IMR-90 (cell line): ENCODE measurements around the gene C1GALT1C1. TPM values are rescaled to one million over a fixed set of nuclear protein-coding genes. Genes with fewer than 3 reads are reported as not detected.
A peak's percentile ranks its signal among the peaks of the same experiment; 100 is the strongest.

Experiments used
- ATAC-seq: fragments of 200-7000 bp; cut with Tn5 transposase; 2 replicates; pipeline ENCODE4 v1.9.1; 2020; ENCODE audit warnings: low read depth, mild to moderate bottlenecking, moderate library complexity
- BruUV-seq: library from RNA; stranded (reverse); fragments of 400-500 nt; replicated peaks from 2 replicates; lab custom pipeline; 2021; lab: Mats Ljungman, UMichigan
- CTCF ChIA-PET: fragments of 300-600 bp; formaldehyde crosslinking; extraction: SDS; loops from one replicate; lab custom pipeline; 2021; ENCODE audit warnings: antibody characterized with exemption; lab: Yijun Ruan, JAX
- POLR2A ChIA-PET: fragments of 300-600 bp; sonication (Branson Sonifier 250); formaldehyde crosslinking; loops from one replicate; lab custom pipeline; 2022; ENCODE audit warnings: antibody characterized with exemption; ENCODE audit not compliant: unreplicated experiment; lab: Charles Lee
- DNase-seq: peaks from one replicate; pipeline ENCODE4 v3.0.0; 2013
- H2AFZ ChIP-seq: replicated peaks from 2 replicates; pipeline ENCODE3; 2013; ENCODE audit warnings: low read length, mild to moderate bottlenecking; ENCODE audit not compliant: poor library complexity
- H2AK5ac ChIP-seq: 2 replicates; pipeline ENCODE4 v1.6.1; 2013; ENCODE audit warnings: low read depth, low read length, inconsistent platforms
- H2AK9ac ChIP-seq: replicated peaks from 2 replicates; pipeline ENCODE3; 2013; ENCODE audit warnings: mild to moderate bottlenecking, low read depth, low read length, moderate library complexity; ENCODE audit not compliant: poor library complexity
- H2BK120ac ChIP-seq: 2 replicates; pipeline ENCODE4 v1.6.1; 2013; ENCODE audit warnings: low read depth, low read length, inconsistent platforms
- H2BK15ac ChIP-seq: 3 replicates; pipeline ENCODE4 v1.6.1; 2013; ENCODE audit warnings: low read depth, low read length, inconsistent platforms
- H2BK20ac ChIP-seq: 2 replicates; pipeline ENCODE4 v1.6.1; 2013; ENCODE audit warnings: low read depth, mild to moderate bottlenecking, inconsistent platforms, low read length, moderate library complexity
- H2BK5ac ChIP-seq: 2 replicates; pipeline ENCODE4 v1.6.1; 2013; ENCODE audit warnings: mild to moderate bottlenecking, low read depth, low read length, inconsistent platforms; ENCODE audit not compliant: poor library complexity, severe bottlenecking
- H3K14ac ChIP-seq: replicated peaks from 2 replicates; pipeline ENCODE4 v1.6.1; 2013; ENCODE audit warnings: low read depth, low read length, inconsistent platforms
- H3K18ac ChIP-seq: 2 replicates; pipeline ENCODE4 v1.6.1; 2013; ENCODE audit warnings: low read depth, low read length, control low read depth
- H3K23ac ChIP-seq: 2 replicates; pipeline ENCODE4 v1.6.1; 2013; ENCODE audit warnings: low read depth, low read length, inconsistent platforms
- H3K27ac ChIP-seq: 2 replicates; pipeline ENCODE4 v1.5.1; 2013; ENCODE audit warnings: mild to moderate bottlenecking, control low read depth, low read length; ENCODE audit not compliant: insufficient read depth
- H3K27me3 ChIP-seq: 2 replicates; pipeline ENCODE4 v1.6.1; 2013; ENCODE audit warnings: low read length; ENCODE audit not compliant: control insufficient read depth, insufficient read depth
- H3K36me3 ChIP-seq: 2 replicates; pipeline ENCODE4 v1.6.1; 2013; ENCODE audit warnings: low read length, mixed read lengths; ENCODE audit not compliant: control insufficient read depth, insufficient read depth
- H3K4ac ChIP-seq: 2 replicates; pipeline ENCODE4 v1.6.1; 2013; ENCODE audit warnings: low read depth, low read length, inconsistent platforms
- H3K4me1 ChIP-seq: 2 replicates; pipeline ENCODE4 v1.6.1; 2013; ENCODE audit warnings: low read length, mixed read lengths; ENCODE audit not compliant: control insufficient read depth, insufficient read depth
- H3K4me2 ChIP-seq: 2 replicates; pipeline ENCODE4 v1.6.1; 2013; ENCODE audit warnings: low read depth, mild to moderate bottlenecking, control low read depth, low read length, moderate library complexity
- H3K4me3 ChIP-seq: 2 replicates; pipeline ENCODE4 v1.5.1; 2013; ENCODE audit warnings: low read depth, mild to moderate bottlenecking, control low read depth, low read length, moderate library complexity; ENCODE audit not compliant: insufficient read depth
- H3K56ac ChIP-seq: 2 replicates; pipeline ENCODE4 v1.6.1; 2013; ENCODE audit warnings: low read length, inconsistent platforms; ENCODE audit not compliant: insufficient read depth; ENCODE audit errors: extremely low read depth
- H3K79me1 ChIP-seq, 2 experiments: 2 replicates each; pipeline ENCODE4 v1.6.1; 2013; ENCODE audit warnings: low read length in 2 of 2, inconsistent platforms in 1 of 2, low read depth in 1 of 2
- H3K9ac ChIP-seq: 2 replicates; pipeline ENCODE4 v1.6.1; 2013; ENCODE audit warnings: low read depth, low read length, control low read depth
- H3K9me1 ChIP-seq: 2 replicates; pipeline ENCODE4 v1.6.1; 2013; ENCODE audit warnings: low read length, inconsistent platforms; ENCODE audit not compliant: insufficient read depth
- H3K9me3 ChIP-seq: 2 replicates; pipeline ENCODE4 v1.6.1; 2013; ENCODE audit warnings: low read length; ENCODE audit not compliant: control insufficient read depth, insufficient read depth
- H4K20me1 ChIP-seq: 2 replicates; pipeline ENCODE4 v1.6.1; 2013; ENCODE audit warnings: low read length, inconsistent platforms; ENCODE audit not compliant: insufficient read depth
- H4K5ac ChIP-seq: 2 replicates; pipeline ENCODE4 v1.6.1; 2013; ENCODE audit warnings: mild to moderate bottlenecking, low read depth, low read length, control low read depth
- H4K8ac ChIP-seq, 2 experiments: 2 replicates each; pipeline ENCODE4 v1.6.1; 2013; ENCODE audit warnings: low read depth in 2 of 2, low read length in 2 of 2, control low read depth in 1 of 2, inconsistent platforms in 1 of 2
- H4K91ac ChIP-seq: 2 replicates; pipeline ENCODE4 v1.6.1; 2013; ENCODE audit warnings: low read depth, low read length, inconsistent platforms; ENCODE audit not compliant: insufficient read depth
- BHLHE40 ChIP-seq: fragments of 150-350 bp; IDR thresholded peaks from 2 replicates; pipeline ENCODE4 v1.6.1; 2016; ENCODE audit warnings: mild to moderate bottlenecking, low read depth, low read length
- CEBPB ChIP-seq: IDR thresholded peaks from 2 replicates; pipeline ENCODE4 v1.6.1; 2012; ENCODE audit warnings: low read depth, low read length, improper control_type of control experiment
- CHD1 ChIP-seq: IDR thresholded peaks from 2 replicates; pipeline ENCODE4 v1.6.1; 2012; ENCODE audit warnings: low read depth, low read length, improper control_type of control experiment
- CTCF ChIP-seq: conservative IDR thresholded peaks from 2 replicates; pipeline ENCODE4 v1.5.1; 2012; ENCODE audit warnings: mild to moderate bottlenecking, low read depth, low read length, improper control_type of control experiment
- ELK1 ChIP-seq: fragments of 150-350 bp; IDR thresholded peaks from 2 replicates; pipeline ENCODE4 v1.6.1; 2016; ENCODE audit warnings: low read depth, mild to moderate bottlenecking, low read length, moderate library complexity, borderline replicate concordance
- FOS ChIP-seq: fragments of 150-350 bp; IDR thresholded peaks from 2 replicates; pipeline ENCODE4 v1.6.1; 2016; ENCODE audit warnings: low read depth, low read length
- MAFK ChIP-seq: IDR thresholded peaks from 2 replicates; pipeline ENCODE4 v1.6.1; 2012; ENCODE audit warnings: low read depth, low read length, improper control_type of control experiment
- MAZ ChIP-seq: IDR thresholded peaks from 2 replicates; pipeline ENCODE4 v1.6.1; 2012; ENCODE audit warnings: low read depth, mild to moderate bottlenecking, low read length, improper control_type of control experiment, moderate library complexity, borderline replicate concordance
- MXI1 ChIP-seq: IDR thresholded peaks from 2 replicates; pipeline ENCODE4 v1.6.1; 2012; ENCODE audit warnings: low read depth, mild to moderate bottlenecking, low read length, moderate library complexity, borderline replicate concordance
- NFE2L2 ChIP-seq: fragments of 150-350 bp; IDR thresholded peaks from 2 replicates; pipeline ENCODE4 v1.6.1; 2016; ENCODE audit warnings: low read depth, mild to moderate bottlenecking, low read length
- POLR2A ChIP-seq: IDR thresholded peaks from 2 replicates; pipeline ENCODE4 v1.6.1; 2012; ENCODE audit warnings: mild to moderate bottlenecking, low read depth, low read length
- RAD21 ChIP-seq: IDR thresholded peaks from 2 replicates; pipeline ENCODE4 v1.6.1; 2012; ENCODE audit warnings: low read length, improper control_type of control experiment
- RFX5 ChIP-seq: IDR thresholded peaks from 2 replicates; pipeline ENCODE4 v1.8.0; 2012; ENCODE audit warnings: low read depth, mild to moderate bottlenecking, low read length, moderate library complexity
- SMC3 ChIP-seq: fragments of 150-350 bp; IDR thresholded peaks from 2 replicates; pipeline ENCODE4 v1.6.1; 2016; ENCODE audit warnings: low read depth, mild to moderate bottlenecking, antibody characterized with exemption, low read length, moderate library complexity
- WGBS, 2 experiments: methylation state at CpG; one replicate each; pipeline versions ENCODE4 v1.1.5 to v1.1.7; 2013; ENCODE audit warnings: missing lambda C conversion rate in 2 of 2; ENCODE audit not compliant: insufficient read length in 1 of 2; ENCODE audit errors: extremely low coverage in 2 of 2; 5-methylcytosine and 5-hydroxymethylcytosine counted together
- dilution Hi-C: fragments of 300-500 bp; cut with HindIII; formaldehyde crosslinking; loops from one replicate; pipeline ENCODE4 v1.14.3; 2018; ENCODE audit warnings: low sequenced_read_pairs; ENCODE audit not compliant: unreplicated experiment
- in situ Hi-C: fragments of 300-500 bp; cut with MboI; formaldehyde crosslinking; loops from 3 replicates; pipeline ENCODE4 v1.14.3; 2019; ENCODE audit warnings: low sequenced_read_pairs, inconsistent platforms, mixed read lengths
- intact Hi-C: fragments of 100-400 bp; cut with micrococcal nuclease; formaldehyde crosslinking; loops from 2 replicates; pipeline ENCODE4 v1.10.0; 2022
- polyA plus RNA-seq, 3 experiments: library from polyadenylated mRNA; depleted of rRNA; stranded (reverse); fragments of >200 nt; gene quantifications; 2 replicates each; pipeline ENCODE4 v1.2.3, GENCODE V29; 2012; ENCODE audit warnings: low replicate concordance in 1 of 3
- total RNA-seq: library from RNA; depleted of rRNA; stranded (reverse); fragments of >200 nt; gene quantifications from 2 replicates; pipeline ENCODE4 v1.2.3, GENCODE V29; 2012

Gene C1GALT1C1
- total and polyA plus RNA-seq, 2 of the 4 experiments (the other 2 are of a cell fraction) = 15.2 to 20.0 TPM

GRCh38 chrX:120603707-120604360 is 26.0 kb downstream of the C1GALT1C1 start, which contains the start of gene MCTS1:
Gene MCTS1 (plus strand): TSS chrX:120604101. CDS start chrX:120604237, 136 bp downstream.
- dilution Hi-C loops (no loop called here), intact Hi-C loops (loop anchor here (1.0 kb wide), 2 partner anchors 43 to 106 kb away; no protein-coding TSS in a partner anchor), in situ Hi-C loops (no loop called here)
- peak within 1 kb of the TSS; percentile 96 for H3K9ac ChIP-seq
- H3K4me3 ChIP-seq = peak within 1 kb of the TSS; percentile 88
- peak within 1 kb of the TSS; percentile 94; the same call in 1 of the 3 replicates for H2BK15ac ChIP-seq
- H3K27ac ChIP-seq = peak within 1 kb of the TSS; percentile 95
- H2BK120ac ChIP-seq = peak within 1 kb of the TSS; percentile 77; the same call in 1 of the 2 replicates
- H3K4me2 ChIP-seq = peak within 1 kb of the TSS; percentile 97
- H2BK20ac ChIP-seq = peak within 1 kb of the TSS; percentile 62; the same call in 1 of the 2 replicates
- no peaks in the 10 kb centered on the region for H3K4me1 ChIP-seq
- peak; percentile 95 for ATAC-seq
- CTCF ChIA-PET = no interaction called here
- H2AK5ac ChIP-seq = peak within 1 kb of the TSS; percentile 35
- H3K9me3 ChIP-seq = no peaks in the 10 kb centered on the region
- H2BK5ac ChIP-seq = peak within 1 kb of the TSS; percentile 87
- no peaks in the 10 kb centered on the region for H3K9me1 ChIP-seq
- peak within 1 kb of the TSS; percentile 84 for H3K4ac ChIP-seq
- 0 out of 2 replicates have a peak, but pooled peaks cover 2% of the 10 kb centered on the region for H3K36me3 ChIP-seq
- peak; percentile 96 for DNase-seq
- H3K14ac ChIP-seq = peak within 1 kb of the TSS; percentile 97
- H4K91ac ChIP-seq = peak within 1 kb of the TSS; percentile 78
- POLR2A ChIA-PET = interaction anchor here (0.5 to 1.3 kb wide), 3 partner anchors 37 to 61 kb away, joined by 3 to 10 read pairs (median 3); partner anchors contain the start of gene CUL4B
- peak within 1 kb of the TSS; percentile 93 for H3K56ac ChIP-seq
- 23% methylated on average over 12 of the region's 31 CpGs; no CpG with 5 or more reads in 1 of the 2 experiments for WGBS, 2 experiments
- BruUV-seq = no TSS peak
- peak within 1 kb of the TSS; percentile 88 for H2AK9ac ChIP-seq
- H3K18ac ChIP-seq = peak within 1 kb of the TSS; percentile 92
- no peaks in the 10 kb centered on the region for H3K27me3 ChIP-seq
- peak within 1 kb of the TSS; percentile 98 to 100 for H4K8ac ChIP-seq
- H4K20me1 ChIP-seq = no peaks in the 10 kb centered on the region
- peak within 1 kb of the TSS; percentile 99 for H4K5ac ChIP-seq
- peak within 1 kb of the TSS; percentile 89 for H2AFZ ChIP-seq
- no peaks in the 10 kb centered on the region for H3K79me1 ChIP-seq
- peak within 1 kb of the TSS; percentile 83; the same call in 1 of the 2 replicates for H3K23ac ChIP-seq
- TF ChIP-seq ELK1 (no peak), CTCF (no peak), NFE2L2 (no peak), BHLHE40 (no peak), MXI1 (no peak), RAD21 (no peak), FOS (no peak), SMC3 (no peak), RFX5 (no peak), CHD1 (no peak), CEBPB (peak; percentile 67), MAZ (no peak), MAFK (no peak), POLR2A (peak; percentile 61; the same call in 1 of the 2 replicates)
